ENCODE data around the gene CCDC191.

Gene CCDC191

DNA sequence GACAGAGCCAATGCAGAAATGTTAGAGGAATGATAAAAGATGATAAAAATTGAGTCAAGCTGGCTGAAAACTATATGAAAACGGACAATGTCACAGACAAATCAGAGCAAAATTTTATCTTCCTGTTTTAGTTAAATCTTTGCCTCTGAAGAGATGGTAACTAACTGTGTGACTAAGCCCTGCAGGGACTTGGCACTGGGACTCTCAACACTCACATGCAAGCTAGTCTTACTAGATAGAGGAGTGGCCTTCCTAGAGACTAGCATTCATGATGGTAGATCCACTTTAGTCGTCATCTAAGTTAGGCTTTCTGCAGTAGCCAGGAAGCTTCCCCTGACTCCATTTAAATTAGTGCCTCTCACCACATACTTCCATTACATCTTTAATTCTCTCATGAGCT lies 4.1 kb downstream of the CCDC191 start:
- DNase-seq: no peak

DNA sequence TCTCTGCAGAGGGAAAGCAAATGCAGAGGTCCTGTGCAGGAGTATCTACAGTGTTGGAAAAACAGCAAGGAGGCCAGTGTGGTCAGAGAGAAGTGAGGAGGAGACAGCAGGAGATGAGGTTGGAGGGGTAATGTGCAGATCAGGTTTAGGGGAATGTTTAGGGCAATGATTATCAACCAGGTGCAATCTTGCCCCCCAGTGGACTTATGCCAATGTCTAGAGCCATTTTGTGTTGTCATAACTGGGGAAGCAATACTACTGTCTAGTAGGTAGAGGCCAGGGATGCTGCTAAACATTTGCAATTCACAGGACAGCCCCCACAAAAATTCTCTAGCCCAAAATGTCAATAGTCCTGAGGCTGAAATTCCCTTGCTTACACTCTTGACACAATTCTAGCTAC lies 13.1 kb downstream of the CCDC191 start:
- no peak for DNase-seq

DNA sequence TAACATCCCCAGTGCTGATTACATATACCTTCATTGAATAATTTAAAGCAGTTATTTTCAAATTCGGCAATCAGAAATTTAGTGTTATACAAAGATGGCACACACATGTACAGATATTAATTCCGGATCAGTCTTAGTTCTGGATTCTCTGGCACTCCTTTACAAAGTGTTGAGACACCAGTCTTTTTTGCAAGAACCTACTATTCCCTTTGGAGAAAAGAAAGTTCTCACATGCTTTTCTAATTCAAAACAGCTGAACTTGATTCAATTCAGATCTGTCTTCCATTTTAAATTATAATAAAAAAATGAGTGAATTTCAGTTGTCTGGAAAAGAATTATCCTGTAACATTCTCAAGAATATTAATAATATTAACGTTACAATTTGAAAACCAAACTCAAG lies 20.4 kb downstream of the CCDC191 start:
- no peak for DNase-seq

DNA sequence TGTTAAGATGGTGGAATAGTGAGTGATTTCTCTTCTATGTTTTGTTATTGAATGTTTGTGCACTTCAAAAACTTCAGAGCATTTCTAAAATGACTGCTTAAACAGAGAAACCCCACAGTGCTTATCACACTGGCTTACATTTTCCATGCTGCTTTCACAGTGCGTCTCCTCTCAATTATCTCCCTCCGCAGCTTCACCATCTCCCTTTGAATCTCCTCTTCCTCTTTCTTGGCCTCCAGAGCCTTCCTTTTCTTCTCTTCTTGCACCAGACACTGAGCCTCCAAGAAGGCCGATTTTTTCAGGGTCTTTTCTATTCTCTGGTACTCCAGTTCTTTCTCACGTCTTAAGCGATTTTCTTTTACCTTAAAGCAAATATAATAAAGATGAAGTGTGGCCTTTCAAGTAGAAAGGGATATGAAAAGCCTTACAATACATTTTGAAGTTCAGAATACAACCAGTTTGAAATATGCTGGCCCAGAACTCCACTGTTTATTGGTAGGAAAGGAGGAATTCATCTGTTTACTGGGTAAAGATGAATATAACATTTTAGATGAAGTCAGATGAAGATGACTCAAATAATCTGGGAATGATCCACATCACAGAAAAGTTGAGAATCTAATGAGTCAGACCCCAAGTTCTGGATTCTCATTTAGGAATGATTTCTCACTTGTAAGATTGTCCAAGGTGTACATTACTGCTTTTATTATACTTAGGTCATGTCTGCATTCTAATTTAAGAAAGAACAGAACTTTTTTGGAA lies 21.4 kb downstream of the CCDC191 start:
- no peak for DNase-seq

DNA sequence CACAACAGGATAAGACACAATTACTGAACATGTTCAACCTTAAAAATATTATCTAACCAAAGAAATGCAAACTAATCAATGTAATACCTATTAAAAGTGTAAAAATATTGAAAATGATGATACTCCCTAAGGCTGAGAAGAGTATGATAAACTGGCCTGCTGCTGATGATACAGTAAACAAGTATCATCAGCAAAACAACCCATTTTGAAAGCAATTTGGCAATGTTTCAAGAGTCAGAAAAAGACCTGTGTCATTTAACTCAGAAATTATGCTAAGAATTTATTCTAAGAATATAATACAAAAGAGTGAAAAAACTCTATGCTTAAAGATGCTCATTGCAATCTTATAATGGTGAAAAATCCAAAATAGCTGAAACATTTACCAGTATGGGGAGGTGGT lies 22.1 kb downstream of the CCDC191 start:
- no peak for DNase-seq

DNA sequence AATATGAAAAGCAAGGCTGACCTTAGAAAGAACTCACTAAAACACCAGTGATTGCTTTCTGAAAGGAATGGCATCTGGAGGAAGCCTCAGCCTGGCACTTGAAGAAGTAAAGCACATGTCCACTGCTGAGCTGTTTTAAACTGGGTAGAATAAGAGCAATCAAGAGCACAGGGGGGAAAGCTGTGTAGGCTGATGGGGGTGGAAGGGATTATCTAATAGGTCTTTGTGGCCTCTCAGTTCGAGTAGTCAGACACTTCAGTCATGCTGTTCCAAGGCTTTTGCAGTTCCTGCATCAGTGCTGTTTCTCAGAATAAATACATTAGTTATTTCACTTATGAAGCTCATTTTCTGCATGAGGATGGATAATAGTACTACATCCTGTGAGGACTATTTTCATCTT lies 22.6 kb downstream of the CCDC191 start:
- no peak for DNase-seq

DNA sequence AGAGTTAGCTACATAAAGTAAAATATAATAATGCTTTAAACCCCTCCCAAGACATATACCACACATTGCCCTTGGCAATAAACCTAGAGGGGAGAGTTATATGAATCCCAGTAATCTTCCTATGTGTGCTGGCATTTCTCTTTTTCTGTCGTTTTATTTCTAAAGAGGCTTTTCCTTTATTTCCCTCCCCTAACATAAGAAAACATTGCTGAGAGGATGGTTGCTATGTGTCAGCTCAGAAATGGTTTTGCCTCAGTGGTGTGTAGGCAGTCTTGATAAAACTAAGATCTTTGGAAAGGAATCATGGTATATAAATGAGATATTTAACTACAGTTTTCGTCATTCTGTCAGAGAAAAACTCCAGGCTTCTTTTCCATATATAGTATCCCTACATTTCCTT lies 30.0 kb downstream of the CCDC191 start:
- DNase-seq: no peak

DNA sequence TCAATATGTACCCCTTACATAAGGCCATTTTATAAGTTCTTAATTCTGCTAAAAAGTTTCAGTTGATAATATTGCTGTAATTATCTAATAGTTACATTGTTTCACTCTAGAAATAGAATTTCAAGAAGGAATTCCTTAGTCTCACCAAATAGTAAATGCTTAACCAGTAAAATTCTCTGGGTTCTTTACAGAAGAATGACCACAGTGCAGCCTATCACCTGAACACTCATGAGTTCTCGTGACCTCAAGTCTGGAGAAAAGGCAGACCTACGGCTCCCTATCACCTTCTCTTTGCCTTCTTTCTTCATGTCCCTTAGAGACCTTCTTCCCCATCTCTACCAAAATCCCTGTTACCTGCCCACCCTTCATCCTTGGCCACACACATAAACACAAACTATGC lies 30.9 kb downstream of the CCDC191 start:
- DNase-seq: no peak

DNA sequence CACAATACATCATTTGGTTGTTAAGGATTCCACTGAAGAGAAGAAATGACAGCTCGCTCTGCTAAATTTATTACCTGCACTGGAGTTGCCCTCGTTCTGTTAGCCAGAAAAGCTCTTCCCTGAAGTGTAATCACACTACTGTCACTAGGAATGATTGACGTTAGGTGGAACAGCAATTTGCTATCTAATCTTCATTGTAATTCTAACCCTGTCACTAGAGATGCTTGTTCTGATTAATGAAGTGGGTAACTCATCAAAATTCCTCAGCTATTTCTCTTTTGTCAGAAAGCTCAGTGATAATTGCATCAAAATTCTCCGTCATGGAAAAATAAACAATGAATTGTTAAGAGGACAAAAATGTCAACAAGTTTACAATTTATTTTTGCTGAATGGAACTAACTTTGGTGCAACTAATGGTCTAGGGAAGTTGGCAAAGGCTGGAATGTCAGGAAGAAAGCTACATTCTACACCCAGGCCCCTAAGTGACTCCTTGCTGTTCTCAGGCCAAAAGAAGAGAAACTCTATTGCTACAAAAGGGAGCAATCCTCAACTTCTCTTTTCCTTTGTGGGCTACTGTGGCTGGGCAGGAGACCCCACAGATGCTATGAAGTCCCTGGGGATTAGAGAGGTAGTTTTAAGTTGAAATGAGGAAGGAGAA lies 34.1 kb downstream of the CCDC191 start:
- DNase-seq: no peak

DNA sequence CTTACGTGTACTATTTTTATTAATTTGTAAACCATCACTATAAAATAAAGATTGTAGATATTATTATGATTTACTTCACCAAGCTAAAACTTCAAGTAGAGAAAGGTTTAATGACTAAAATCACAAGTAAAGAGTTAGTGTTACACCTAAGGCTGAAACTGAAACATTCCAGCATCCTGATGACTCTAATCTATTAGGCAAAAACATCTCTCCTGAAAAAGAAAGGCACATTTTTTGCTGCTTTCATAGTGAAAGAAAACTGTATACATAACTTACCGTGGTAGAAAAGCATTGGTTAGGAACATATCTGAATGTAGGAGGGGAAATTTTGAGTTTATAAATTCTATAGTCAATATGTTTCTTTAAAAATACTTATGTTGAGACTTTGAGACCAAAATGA lies 35.4 kb downstream of the CCDC191 start:
- DNase-seq: no peak

DNA sequence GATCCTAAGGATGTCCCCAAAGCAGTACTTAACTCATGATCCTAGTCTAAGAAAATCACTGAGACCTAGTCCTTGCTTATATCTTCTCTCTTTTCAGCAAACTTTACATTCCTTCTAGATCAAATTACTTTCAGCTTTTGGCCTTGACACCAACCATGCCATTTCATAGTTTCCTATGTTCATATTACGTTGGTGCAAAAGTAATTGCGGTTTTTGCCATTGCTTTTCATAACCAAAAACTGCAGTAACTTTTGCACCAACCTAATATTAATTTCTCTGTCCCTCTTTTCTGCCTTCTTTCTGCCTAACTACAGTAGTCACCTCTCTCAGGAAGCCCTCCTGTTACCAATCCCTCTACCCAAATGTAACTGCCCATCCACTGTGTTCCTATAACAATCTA lies 36.8 kb downstream of the CCDC191 start:
- DNase-seq: no peak

DNA sequence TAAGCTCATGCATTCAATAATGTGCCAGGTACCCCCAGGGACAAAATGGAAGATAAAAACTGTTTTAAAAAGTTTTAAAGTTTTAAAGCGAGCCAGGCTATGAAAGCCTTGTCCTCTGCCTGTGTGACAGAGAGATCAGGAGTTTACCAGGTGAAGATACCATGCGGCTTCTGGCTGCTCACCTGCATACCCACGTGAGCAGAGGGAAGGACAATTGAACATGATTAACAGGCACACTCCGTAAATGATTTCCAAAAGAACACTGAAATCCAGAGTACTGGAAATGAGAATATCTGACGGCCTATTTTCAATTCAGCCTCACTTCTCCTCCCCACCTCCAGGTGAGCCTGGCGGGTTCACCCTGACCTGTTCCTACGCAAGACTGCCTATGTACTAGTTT lies 42.1 kb downstream of the CCDC191 start:
- no peak for DNase-seq

DNA sequence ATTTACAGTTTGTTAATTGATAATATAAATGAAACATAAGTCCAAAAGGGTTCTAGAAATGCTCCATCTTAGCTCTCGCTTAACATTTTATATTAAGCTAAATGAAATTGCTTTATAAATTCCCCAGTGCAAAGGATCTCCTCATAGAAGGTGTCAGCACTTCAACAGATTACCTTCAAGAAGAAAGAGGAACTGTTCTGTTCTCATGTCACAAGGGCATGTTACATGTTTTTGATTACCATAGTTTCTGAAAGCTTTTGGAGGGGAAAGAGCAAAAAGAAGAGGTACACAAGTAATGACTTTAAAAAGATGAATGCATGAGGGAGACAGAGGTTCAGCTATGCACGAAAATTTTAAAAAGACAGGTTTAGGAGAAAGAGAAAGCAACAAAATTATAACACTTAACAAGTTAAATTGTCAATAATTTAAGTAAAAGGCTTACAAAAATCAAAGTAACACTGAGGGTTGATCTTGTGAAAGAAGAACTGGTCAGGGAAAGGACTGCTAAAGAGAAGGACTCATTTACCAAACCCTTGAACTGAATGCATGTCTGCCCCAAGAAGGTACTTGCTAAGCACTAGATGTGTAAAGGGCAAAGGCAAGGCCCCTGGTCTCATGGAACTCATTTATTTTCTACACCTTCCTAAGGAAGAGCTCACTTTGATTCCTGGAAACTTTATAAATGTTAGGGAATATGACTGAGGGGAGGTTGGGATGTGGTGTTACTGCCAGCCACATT lies 45.1 kb downstream of the CCDC191 start:
- DNase-seq: no peak

DNA sequence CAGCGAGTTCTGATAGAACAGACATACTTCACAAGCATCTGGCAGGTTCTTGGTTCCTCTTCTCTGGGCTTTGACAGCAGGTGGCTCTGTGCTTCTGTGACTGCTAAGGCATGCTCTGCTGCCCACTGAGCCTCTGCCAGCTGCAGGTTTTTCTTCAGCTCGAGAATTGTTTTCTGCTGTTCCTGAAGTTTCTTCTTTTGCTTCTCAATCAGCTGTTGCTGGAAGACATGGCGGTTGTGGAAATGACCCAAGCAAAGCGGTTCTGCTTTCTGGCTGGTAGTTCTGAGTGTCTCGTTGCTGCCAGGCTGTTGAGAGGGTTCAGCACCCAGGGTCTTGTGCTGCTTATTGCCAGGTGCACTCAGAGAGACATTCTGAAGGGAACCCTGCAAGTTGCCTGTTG lies 50.8 kb downstream of the CCDC191 start:
- no peak for DNase-seq

DNA sequence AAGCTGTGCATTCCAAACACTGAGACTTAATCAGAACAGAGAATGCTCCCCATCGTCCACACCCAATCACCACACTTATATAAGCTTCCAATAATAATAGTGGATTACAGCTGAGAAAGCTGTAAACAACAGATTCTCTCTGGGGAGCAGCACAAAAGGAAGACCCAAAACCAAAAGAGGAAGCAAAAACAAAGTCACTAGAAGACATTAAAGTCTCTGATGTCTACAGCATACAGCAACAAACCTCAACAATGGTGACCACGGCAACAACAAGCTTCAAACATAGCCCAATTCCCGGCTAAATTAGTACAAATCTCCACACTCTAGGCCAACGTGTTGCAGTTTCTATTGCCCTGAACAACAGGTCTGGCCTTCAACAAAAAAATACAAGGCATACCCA lies 70.8 kb downstream of the CCDC191 start:
- no peak for DNase-seq

DNA sequence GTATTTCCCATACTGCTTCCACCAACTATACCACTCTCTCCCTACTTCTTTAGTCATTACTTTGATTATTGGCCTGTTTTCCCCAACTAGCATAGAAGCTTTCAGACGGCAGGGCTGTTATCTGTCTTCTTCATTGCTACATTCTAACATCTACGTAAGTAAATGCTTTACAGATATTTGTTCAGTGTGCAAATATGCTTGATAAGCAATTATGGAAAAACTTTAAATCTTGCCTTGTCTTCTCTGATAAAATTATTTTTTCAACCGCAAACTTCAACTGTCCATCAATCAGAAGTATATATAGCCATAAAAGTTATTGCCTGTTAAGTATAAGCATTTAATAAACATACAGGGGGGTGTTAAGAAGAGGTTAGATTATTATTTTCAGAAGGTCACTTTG lies 72.8 kb downstream of the CCDC191 start:
- no peak for DNase-seq

DNA sequence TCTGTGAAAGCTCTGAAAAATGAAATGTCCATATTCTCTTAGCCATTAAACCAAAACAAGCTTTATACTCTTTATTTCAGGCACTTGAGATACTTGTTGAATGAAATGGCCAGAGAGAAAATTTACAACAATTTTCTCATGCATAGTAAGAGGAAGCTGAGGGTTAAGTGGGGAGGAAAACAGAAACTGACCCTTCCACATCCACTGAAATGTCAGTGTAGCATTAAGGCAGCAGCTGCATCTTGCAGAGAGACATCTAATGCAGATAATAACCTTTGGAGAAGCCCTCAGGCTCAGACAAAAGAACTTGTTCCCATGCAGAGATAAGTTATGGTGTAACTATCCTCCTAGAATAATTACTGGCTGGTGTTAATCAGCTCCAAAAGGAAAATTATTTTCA lies 74.5 kb downstream of the CCDC191 start:
- no peak for DNase-seq

DNA sequence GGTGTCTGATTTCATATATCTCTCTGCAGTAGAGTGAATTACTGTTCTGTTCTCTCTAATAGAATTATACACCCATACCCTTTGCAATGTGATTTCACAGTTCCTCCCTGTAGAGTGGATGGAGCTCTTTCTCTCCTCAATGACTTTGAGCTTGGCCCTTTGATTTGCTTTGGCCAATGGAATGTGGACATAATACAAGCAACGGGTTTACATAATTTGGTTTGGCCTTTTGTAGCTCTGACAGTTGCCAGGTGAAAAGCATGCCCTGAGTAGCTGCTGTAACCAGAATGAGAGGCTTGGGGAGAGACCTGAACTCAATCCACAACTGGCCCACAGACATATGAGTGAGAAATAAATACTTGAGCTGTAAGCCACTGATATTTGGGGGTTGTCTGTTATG lies 76.4 kb downstream of the CCDC191 start:
- no peak for DNase-seq

DNA sequence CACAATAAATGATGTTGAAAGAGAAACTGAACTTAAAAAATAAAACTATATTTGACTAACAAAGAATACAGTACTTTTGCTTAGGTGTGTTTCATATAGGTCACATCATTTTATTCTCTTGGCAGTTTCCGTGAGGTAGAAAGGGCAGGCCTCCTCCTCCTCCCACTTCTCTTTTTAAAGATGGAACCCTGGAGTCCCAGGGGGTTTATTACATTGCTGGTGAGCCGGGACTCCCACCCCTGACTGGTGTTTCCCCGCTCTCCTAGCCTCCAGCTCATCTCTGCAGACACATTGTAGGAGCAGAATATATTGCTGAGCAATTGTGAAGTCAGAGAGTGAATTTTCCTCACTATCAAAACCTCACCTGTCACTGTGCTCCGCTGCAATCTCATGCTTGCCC lies 78.5 kb downstream of the CCDC191 start:
- DNase-seq: no peak

DNA sequence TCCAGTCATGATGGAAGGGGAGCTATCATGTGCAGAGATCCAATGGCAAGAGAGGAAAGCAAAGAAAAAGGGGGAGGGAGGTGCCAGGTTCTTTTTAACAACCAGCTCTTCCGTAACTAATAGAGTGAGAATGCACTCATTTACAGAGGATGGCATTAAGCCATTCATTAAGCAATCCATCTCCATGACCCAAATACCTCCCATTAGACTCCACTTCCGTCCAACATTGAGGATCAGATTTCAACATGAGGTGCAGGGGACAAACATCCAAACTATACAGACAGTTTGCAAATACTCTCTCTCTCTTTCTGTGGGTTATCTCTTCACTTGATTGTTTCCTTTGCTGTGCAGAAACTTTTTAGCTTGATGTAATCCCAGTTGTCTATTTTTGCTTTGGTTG lies 87.3 kb downstream of the CCDC191 start:
- no peak for DNase-seq

DNA sequence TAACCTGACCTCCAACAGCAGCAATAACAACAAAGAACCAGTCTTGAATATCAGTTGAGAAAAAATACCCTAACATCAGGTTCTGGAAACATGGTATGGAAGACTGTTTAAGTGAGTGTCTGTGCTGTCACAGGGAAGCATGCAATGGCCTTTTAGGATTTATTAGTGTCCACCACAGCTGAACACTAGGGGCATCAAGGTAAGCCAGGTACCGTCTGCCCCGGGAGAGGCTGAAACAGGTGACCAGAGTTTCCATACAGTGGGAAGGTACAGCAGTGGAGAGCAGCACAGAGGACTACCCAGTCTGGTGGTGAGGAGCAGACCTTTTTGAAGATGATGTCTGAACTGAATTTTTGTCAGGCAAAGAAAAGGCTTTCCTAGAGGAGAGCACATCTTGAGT lies 90.2 kb downstream of the CCDC191 start:
- no peak for DNase-seq

DNA sequence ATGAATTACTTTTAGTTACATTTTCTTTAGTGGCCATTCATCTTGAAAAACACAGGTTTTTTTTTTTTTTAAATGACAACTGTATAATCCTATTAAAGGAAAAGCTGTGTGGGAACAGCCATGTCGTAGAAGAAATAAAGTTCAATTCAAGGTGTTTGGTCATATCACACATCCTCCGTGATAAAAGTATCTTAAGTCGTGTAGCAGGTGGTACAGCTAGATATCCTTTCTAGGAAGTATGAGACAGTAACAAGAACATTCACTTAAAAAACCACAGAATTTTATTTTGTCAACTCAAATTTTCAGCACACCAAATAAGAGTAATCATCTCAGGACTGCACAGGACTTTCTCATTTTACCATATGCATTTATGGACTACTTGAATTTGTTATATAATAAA lies 92.4 kb downstream of the CCDC191 start:
- DNase-seq: no peak

DNA sequence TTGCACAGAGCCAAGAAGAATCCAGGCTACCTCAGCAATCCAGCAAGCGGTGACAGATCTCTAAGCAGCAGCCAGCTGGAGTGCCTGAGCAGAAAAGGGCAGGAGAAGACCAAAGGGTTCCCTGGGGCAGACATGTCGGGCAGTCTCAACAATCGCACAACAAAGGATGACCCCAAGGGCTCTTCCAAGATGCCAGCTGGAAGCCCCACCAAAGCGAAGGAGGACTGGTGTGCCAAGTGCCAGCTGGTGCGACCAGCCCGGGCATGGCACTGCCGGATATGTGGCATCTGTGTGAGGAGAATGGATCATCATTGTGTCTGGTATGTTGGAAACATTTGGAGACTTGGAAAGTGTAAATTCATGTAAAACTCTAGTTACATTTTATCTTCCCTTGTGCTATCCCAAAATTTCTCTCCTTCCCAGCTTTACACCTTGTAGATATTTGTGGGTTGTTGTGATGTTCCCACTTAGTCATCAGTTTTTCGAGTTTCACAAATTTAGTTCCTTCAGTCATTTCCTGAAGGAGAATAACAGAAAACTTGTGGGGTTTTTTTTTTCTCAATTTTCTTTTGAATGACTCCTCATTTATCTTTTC lies 102.1 kb downstream of the CCDC191 start:
- DNase-seq: no peak

DNA sequence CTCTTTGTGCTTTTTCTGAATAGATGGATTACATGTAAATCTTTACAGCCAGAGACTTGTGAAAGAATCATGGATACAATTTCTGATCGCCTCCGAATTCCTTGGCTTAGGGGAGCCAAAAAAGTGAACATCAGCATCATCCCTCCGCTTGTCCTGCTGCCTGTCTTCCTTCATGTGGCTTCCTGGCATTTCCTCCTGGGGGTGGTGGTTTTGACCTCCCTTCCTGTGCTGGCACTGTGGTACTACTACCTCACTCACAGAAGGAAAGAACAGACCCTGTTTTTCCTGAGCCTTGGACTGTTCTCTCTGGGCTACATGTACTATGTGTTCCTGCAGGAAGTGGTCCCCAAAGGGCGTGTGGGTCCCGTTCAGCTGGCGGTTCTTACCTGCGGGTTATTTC lies 102.6 kb downstream of the CCDC191 start:
- no peak for DNase-seq

Measured in NCI-H345 (cell line).